Muscle layer of colon (tissue), 2 donors: ENCODE measurements around the gene PNLIPRP3.

Source experiments
- H3K27ac ChIP-seq: one replicate; pipeline ENCODE4 v1.7.0; 2013; ENCODE audit warnings: low read depth, mild to moderate bottlenecking, low read length, moderate library complexity
- H3K27me3 ChIP-seq, 2 donors: one replicate each; pipeline ENCODE4 v1.7.0; 2013; ENCODE audit warnings: low read length in 2 of 2, mild to moderate bottlenecking in 2 of 2; ENCODE audit not compliant: insufficient read depth in 2 of 2, control insufficient read depth in 1 of 2
- H3K36me3 ChIP-seq: one replicate; pipeline ENCODE4 v1.7.0; 2013; ENCODE audit warnings: mild to moderate bottlenecking, low read length; ENCODE audit not compliant: insufficient read depth
- H3K4me1 ChIP-seq: one replicate; pipeline ENCODE4 v1.7.0; 2013; ENCODE audit warnings: mild to moderate bottlenecking, low read length; ENCODE audit not compliant: insufficient read depth
- H3K4me3 ChIP-seq, 2 donors: one replicate each; pipeline ENCODE4 v1.7.0; 2013; ENCODE audit warnings: low read length in 2 of 2, low read depth in 1 of 2, mild to moderate bottlenecking in 1 of 2, moderate library complexity in 1 of 2
- H3K9ac ChIP-seq: one replicate; pipeline ENCODE4 v1.7.0; 2013; ENCODE audit warnings: low read length
- H3K9me3 ChIP-seq: one replicate; pipeline ENCODE4 v1.7.0; 2013; ENCODE audit warnings: mild to moderate bottlenecking, low read length
- donor health status: abdominal sarcoma.
- donor health status: Adenocarcinoma of cecum.

The PNLIPRP3 gene

DNA sequence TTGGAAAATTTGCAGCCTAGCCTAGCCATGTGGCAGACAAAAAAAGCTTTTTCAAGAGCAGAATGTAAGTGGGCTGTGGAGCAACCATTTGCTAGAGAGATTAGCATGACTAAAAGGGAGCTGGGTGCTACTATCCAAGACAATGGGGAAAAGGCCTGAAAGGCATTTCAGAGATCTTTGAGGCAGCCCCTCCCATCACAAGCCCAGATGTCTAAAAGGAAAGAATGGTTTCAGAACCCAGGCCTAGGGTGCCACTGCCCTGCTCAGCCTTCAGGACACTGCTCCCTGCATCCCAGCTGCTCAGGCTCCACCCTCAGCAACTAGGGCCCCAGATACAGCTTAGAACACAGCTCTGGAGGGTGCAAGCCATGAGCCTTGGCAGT is 24.7 kb downstream of the PNLIPRP3 start:
- Histone ChIP-seq H3K4me1 (no peaks in the 10 kb centered on the region), H3K27me3 (no peaks in the 10 kb centered on the region), H3K27ac (no peak overlapping the region), H3K9me3 (no peaks in the 10 kb centered on the region), H3K4me3 (no peak overlapping the region), H3K36me3 (no peaks in the 10 kb centered on the region), H3K9ac (no peak overlapping the region)

DNA sequence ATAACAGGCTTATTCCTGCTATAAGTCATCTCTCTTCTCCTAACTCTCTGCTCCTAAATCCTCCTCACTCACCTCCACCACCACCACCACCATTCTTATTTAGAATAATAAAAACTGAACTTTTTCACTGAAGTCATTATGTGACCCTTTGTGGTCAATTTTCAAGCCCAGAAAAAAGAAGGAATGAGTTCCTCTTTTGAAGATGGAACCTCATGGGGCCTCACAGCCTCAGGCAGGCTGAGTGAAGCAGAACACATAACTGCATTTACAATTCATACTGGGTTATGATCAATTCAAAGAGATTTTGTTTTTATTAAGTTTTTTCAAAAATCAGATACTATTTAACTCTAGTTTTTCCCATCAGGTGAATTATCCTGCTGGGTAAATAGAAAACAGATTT is 29.8 kb downstream of the PNLIPRP3 start:
- no peak overlapping the region for H3K9ac ChIP-seq
- no peaks in the 10 kb centered on the region for H3K4me1 ChIP-seq

DNA sequence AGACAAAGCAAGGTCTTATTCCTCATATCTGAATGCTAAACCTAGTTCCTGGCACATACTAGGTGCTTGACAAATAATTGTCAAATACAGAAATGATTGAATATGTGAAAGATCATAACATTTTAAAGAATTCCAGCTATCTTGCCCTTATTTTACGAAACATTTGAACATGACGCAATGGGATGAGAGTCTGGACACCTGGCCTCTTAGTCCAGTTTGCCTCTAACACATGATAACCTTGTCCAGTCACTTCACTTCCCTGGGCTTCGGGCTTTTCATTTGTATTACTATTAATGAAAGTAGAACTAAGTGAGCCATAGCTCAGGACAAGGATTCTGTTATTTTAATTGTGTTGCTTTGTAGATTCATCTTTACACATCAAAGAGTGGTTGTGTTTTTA is 32.6 kb downstream of the PNLIPRP3 start:
- Histone ChIP-seq H3K4me1 (no peaks in the 10 kb centered on the region), H3K36me3 (no peaks in the 10 kb centered on the region), H3K9me3 (no peaks in the 10 kb centered on the region), H3K27me3 (no peaks in the 10 kb centered on the region), H3K4me3 (no peak overlapping the region), H3K9ac (no peak overlapping the region), H3K27ac (no peak overlapping the region)

More for the DNA sequence above, 29.8 kb downstream of the PNLIPRP3 start:
- H3K4me3 ChIP-seq = no peak overlapping the region
- H3K9me3 ChIP-seq = no peaks in the 10 kb centered on the region
- H3K36me3 ChIP-seq = no peaks in the 10 kb centered on the region
- H3K27me3 ChIP-seq = no peaks in the 10 kb centered on the region
- no peak overlapping the region for H3K27ac ChIP-seq

DNA sequence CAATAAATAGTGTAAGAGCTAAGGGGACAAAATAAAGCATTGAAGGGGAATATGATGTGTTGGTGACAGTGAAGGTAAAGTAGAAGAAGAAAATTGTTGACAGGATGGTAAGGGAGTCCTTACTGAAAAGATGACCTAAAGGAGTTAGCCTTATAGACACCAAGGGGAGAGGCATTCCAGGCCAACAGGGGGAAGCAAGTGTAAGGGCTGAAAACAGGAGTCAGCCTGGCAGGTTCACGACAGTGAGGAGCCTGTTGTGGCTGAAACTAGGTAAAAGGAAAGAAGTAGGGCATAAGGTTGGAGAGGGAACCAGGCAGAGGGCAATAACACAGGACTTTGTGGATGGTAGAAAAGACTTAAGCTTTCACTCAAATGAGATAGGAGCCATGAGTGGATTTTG is 34.0 kb downstream of the PNLIPRP3 start:
- H3K27me3 ChIP-seq = no peaks in the 10 kb centered on the region
- H3K9me3 ChIP-seq = no peaks in the 10 kb centered on the region
- H3K27ac ChIP-seq = no peak overlapping the region
- no peak overlapping the region for H3K4me3 ChIP-seq
- H3K9ac ChIP-seq = no peak overlapping the region
- no peaks in the 10 kb centered on the region for H3K36me3 ChIP-seq
- no peaks in the 10 kb centered on the region for H3K4me1 ChIP-seq

DNA sequence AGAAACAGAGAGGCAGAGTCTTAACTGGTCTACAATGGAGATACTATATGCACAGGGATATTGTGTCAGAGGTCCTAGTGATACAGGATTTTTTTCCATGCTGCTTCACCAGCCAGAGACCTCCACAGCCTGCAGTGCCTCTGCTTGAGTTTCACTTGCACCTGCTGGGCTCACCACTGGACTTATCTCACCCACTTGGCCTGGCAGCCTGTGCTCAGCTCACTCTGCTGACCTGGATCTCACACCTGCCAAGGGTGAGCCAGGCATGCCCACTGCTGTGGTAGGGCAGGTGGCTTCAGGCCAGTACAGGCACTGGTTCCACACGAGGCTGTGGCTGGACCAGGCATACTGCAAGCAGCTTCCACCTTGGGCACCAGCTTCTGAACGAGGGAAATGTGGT is 36.6 kb downstream of the PNLIPRP3 start:
- Histone ChIP-seq H3K36me3 (no peaks in the 10 kb centered on the region), H3K27ac (no peak overlapping the region), H3K9me3 (no peaks in the 10 kb centered on the region), H3K9ac (no peak overlapping the region), H3K4me1 (no peaks in the 10 kb centered on the region), H3K4me3 (no peak overlapping the region), H3K27me3 (no peaks in the 10 kb centered on the region)

DNA sequence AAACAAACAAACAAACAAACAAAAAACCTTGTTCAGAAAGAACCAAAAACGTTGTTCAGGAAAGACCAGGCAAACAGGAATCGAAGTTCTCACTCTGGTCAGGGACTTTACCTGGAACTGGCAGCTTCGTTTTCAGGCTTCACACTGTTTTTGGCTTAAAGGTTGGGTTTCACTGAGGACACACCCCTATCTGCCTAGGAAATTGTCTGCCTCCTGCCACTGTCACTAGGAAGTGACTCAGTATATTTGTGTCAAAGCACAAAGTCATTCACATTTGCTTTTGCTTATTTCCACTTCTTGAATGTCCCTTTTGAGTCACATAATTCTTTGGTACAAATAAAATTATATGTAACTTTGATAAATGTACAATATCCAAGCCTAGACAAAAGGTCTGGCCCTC is 37.9 kb downstream of the PNLIPRP3 start:
- Histone ChIP-seq H3K27me3 (no peaks in the 10 kb centered on the region), H3K4me1 (no peaks in the 10 kb centered on the region), H3K9me3 (no peaks in the 10 kb centered on the region), H3K4me3 (no peak overlapping the region), H3K27ac (no peak overlapping the region), H3K36me3 (no peaks in the 10 kb centered on the region), H3K9ac (no peak overlapping the region)

DNA sequence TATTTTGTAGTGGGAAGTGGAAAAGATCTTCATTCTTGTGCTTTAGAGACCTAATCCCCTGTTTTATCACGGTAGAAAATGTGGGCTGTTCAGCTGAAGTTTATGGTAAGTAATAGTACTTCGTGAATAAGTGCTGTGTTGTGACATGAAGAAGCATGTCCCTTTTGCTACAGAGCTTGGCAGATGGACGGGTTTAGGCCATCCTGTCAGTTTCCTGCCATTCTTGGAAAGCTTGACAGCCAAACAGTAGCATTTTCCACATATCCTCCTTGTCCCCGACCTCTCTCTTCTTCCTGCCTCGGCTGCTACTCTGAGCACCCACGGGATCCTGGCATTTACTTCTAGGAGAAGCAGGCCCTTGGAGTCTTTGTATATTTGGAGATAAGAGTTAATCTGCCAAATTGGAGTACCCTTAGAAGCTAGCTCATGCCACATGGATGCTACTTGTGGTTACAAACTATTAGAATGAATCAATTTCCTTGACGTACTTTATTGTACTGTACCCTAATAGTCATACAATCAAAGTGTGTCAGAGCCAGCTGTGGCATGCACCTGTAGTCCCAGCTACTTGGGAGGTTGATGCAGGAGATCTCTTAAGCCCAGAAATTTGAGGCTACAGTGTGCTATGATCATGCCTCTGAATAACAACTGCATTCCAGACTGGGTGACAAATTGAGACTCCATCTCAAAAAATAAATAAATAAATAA is 39.2 kb downstream of the PNLIPRP3 start:
- Histone ChIP-seq H3K4me1 (no peaks in the 10 kb centered on the region), H3K4me3 (no peak overlapping the region), H3K9ac (no peak overlapping the region), H3K27me3 (no peaks in the 10 kb centered on the region), H3K27ac (no peak overlapping the region), H3K9me3 (no peaks in the 10 kb centered on the region), H3K36me3 (no peaks in the 10 kb centered on the region)

DNA sequence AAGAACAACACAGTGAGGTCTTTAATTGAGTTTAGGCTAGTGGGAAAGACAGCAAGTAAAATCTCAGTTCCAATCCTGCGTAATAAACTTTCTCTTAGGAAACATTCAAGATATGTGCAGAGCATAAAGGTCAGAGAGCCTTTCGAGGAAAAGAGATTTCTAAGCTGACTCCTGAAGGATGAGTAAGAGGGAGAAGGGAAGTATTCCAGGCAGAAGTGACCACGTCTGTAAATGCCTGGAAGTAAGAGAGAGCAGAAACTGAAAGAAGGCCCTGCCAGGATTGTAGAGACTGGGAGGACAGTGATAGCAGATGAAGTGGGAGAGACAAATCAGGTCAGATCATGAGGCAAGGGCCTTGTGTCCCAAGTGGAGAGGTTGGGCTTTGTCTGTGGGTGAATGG is 41.8 kb downstream of the PNLIPRP3 start:
- H3K4me1 ChIP-seq = peaks cover 8% of the 10 kb centered on the region
- no peaks in the 10 kb centered on the region for H3K36me3 ChIP-seq
- no peak overlapping the region for H3K9ac ChIP-seq
- H3K4me3 ChIP-seq = no peak overlapping the region
- no peaks in the 10 kb centered on the region for H3K27me3 ChIP-seq
- no peaks in the 10 kb centered on the region for H3K9me3 ChIP-seq
- no peak overlapping the region for H3K27ac ChIP-seq

DNA sequence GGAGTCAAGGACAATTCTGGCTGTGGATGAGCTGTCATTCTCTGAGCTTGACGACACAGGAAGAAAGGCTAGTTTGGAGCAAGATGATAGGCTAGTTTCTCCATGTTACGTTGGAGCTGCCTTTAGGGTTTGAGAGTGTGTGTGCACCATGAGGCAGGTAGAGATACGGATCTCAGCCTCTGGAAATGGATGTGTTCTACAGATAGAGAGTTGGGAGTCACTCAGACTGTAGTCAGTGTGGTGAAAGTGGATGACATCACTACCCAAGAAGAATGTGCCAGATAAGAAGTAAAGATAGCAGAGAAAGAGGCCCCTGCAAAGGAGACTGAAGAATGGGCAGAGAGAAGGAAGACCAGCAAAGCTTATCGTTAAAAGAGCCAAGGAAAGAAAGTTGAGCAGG is 42.4 kb downstream of the PNLIPRP3 start:
- H3K27me3 ChIP-seq = no peaks in the 10 kb centered on the region

DNA sequence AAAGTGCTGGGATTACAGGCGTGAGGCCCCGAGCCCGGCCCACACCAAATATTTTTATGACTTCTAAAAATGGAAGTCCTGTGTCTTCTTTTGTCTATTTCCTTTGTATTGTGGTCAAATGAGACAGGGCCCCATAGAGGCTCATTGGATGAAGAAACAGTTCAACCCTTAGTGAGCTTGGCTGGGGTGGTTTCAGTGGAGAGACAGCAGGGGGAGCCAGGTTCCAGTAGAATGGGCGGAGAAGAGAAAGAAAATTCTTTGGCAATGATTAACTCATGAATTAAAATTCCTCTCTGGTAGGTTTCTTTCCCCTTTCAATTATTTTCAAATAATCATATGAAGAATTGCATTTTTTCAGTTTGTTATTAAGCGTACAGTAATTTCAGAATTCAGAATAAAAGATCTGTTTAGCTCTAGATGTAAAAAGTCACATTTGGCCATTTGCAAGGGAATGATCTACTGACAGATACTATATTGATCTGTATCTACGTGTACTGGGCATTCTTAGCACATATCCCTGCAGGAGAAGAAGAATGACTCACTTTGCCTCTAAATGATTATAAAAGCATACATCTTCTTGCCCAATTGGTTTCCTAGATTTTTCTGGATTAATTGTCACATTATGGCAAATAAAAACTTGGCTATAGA is 43.2 kb downstream of the PNLIPRP3 start:
- H3K27ac ChIP-seq = no peak overlapping the region
- H3K9ac ChIP-seq = no peak overlapping the region
- H3K27me3 ChIP-seq = no peaks in the 10 kb centered on the region
- H3K9me3 ChIP-seq = no peaks in the 10 kb centered on the region
- peaks cover 8% of the 10 kb centered on the region for H3K4me1 ChIP-seq
- no peaks in the 10 kb centered on the region for H3K36me3 ChIP-seq
- no peak overlapping the region for H3K4me3 ChIP-seq

More for the DNA sequence above, 42.4 kb downstream of the PNLIPRP3 start:
- H3K27ac ChIP-seq = no peak overlapping the region
- H3K36me3 ChIP-seq = no peaks in the 10 kb centered on the region
- H3K9me3 ChIP-seq = no peaks in the 10 kb centered on the region
- H3K9ac ChIP-seq = no peak overlapping the region
- H3K4me1 ChIP-seq = peaks cover 8% of the 10 kb centered on the region
- H3K4me3 ChIP-seq = no peak overlapping the region

DNA sequence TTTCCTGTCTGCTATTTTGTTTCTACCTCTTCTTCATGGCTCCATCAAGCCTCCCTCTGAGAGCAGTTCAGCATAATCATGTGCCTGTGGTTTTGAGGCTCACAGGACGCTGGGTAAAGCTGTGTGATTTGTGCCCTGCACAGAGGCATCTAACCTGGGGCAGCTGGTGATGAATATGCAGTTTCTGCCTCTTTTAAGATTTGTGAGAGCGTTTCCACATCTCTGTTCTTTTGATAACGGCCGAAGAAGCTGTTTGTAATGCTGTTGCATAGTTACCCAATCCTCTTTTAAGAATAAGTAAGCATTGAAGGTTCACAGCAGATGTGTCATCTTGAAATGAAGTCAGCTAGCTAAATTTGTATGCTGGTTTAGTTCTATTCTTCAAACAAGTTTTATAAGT is 45.2 kb downstream of the PNLIPRP3 start:
- Histone ChIP-seq H3K27me3 (no peaks in the 10 kb centered on the region), H3K9ac (no peak overlapping the region), H3K4me3 (no peak overlapping the region), H3K27ac (no peak overlapping the region), H3K36me3 (no peaks in the 10 kb centered on the region), H3K4me1 (peaks cover 8% of the 10 kb centered on the region), H3K9me3 (no peaks in the 10 kb centered on the region)

DNA sequence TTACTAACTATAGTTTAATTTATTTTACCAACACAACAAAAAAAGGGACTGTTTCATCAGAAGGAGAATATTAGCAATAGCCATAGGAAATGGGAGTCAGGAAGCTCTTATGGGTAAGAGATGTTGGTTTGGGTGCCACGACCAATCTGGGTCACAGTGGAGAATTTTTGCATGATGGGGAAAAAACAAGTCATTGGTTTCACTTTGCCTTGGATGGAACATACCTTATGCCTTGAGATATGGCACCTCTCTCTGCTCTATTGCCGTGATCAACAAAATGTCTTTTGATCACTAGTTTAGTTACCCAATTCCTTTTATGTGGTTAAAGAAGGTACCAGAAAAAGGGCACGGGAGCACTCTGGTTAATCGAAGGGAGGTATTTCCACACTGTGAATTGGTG is 48.2 kb downstream of the PNLIPRP3 start:
- H3K36me3 ChIP-seq = no peaks in the 10 kb centered on the region
- H3K4me1 ChIP-seq = peaks cover 14% of the 10 kb centered on the region

More for the DNA sequence above, 48.2 kb downstream of the PNLIPRP3 start:
- H3K9ac ChIP-seq = no peak overlapping the region
- no peaks in the 10 kb centered on the region for H3K27me3 ChIP-seq
- no peaks in the 10 kb centered on the region for H3K9me3 ChIP-seq
- H3K27ac ChIP-seq = no peak overlapping the region
- no peak overlapping the region for H3K4me3 ChIP-seq
